CD4-positive, alpha-beta memory T cell (primary cell): ENCODE data around the gene FBXL19. TPM values are rescaled to one million over a fixed set of nuclear protein-coding genes. Genes with fewer than 3 reads are reported as not detected.

Experiments
- CTCF ChIA-PET: fragments of 350-600 bp; sonication (Branson Sonifier 250); formaldehyde crosslinking; loops from one replicate; lab custom pipeline; 2021; ENCODE audit warnings: inconsistent platforms; ENCODE audit not compliant: partially characterized antibody; lab: Charles Lee
- POLR2A ChIA-PET: fragments of 350-600 bp; sonication (Branson Sonifier 250); formaldehyde crosslinking; loops from one replicate; lab custom pipeline; 2021; ENCODE audit not compliant: partially characterized antibody; lab: Charles Lee
- DNase-seq, 5 donors: peaks; one replicate each; pipeline versions ENCODE4 v3.0.0 to v3.0.0-alpha.2; 2020 to 2022; ENCODE audit warnings: mixed read lengths in 1 of 5
- H3K27ac ChIP-seq: one replicate; pipeline ENCODE4 v1.7.0; 2013; ENCODE audit warnings: low read depth, low read length
- H3K27me3 ChIP-seq: 2 replicates; pipeline ENCODE4 v1.7.0; 2013; ENCODE audit warnings: mild to moderate bottlenecking, low read length, moderate library complexity; ENCODE audit not compliant: insufficient read depth
- H3K36me3 ChIP-seq: 2 replicates; pipeline ENCODE4 v1.7.0; 2013; ENCODE audit warnings: mild to moderate bottlenecking, low read length, moderate library complexity; ENCODE audit not compliant: insufficient read depth
- H3K4me1 ChIP-seq: 2 replicates; pipeline ENCODE4 v1.7.0; 2013; ENCODE audit warnings: mild to moderate bottlenecking, low read length, moderate library complexity; ENCODE audit not compliant: insufficient read depth
- H3K4me3 ChIP-seq, 2 donors: one replicate each; pipeline ENCODE4 v1.7.0; 2013; ENCODE audit warnings: low read length in 2 of 2, mild to moderate bottlenecking in 1 of 2
- H3K9me3 ChIP-seq, 2 donors: one replicate each; pipeline ENCODE4 v1.7.0; 2013; ENCODE audit warnings: low read length in 2 of 2, control low read depth in 1 of 2; ENCODE audit not compliant: control insufficient read depth in 1 of 2
- H3K27ac Mint-ChIP-seq, 7 donors: one replicate each; pipeline ENCODE4 v1.8.0; 2020 to 2021; ENCODE audit warnings: mixed read lengths in 7 of 7, mild to moderate bottlenecking in 6 of 7, inconsistent platforms in 3 of 7, moderate library complexity in 3 of 7
- H3K27me3 Mint-ChIP-seq, 2 donors: one replicate each; pipeline ENCODE4 v1.8.0; 2020 to 2021; ENCODE audit warnings: mixed read lengths in 2 of 2
- H3K36me3 Mint-ChIP-seq, 2 donors: one replicate each; pipeline ENCODE4 v1.8.0; 2020 to 2021; ENCODE audit warnings: mixed read lengths in 2 of 2, inconsistent platforms in 1 of 2, mild to moderate bottlenecking in 1 of 2
- H3K4me1 Mint-ChIP-seq, 4 donors: one replicate each; pipeline ENCODE4 v1.8.0; 2020 to 2021; ENCODE audit warnings: mixed read lengths in 4 of 4, mild to moderate bottlenecking in 1 of 4
- H3K4me3 Mint-ChIP-seq, 8 donors: one replicate each; pipeline ENCODE4 v1.8.0; 2020 to 2021; ENCODE audit warnings: mixed read lengths in 8 of 8, mild to moderate bottlenecking in 7 of 8, moderate library complexity in 6 of 8, inconsistent platforms in 3 of 8
- H3K9me3 Mint-ChIP-seq, 8 donors: one replicate each; pipeline ENCODE4 v1.8.0; 2020 to 2021; ENCODE audit warnings: mixed read lengths in 8 of 8, mild to moderate bottlenecking in 5 of 8, inconsistent platforms in 3 of 8, moderate library complexity in 1 of 8
- intact Hi-C: fragments of 100-400 bp; cut with micrococcal nuclease; formaldehyde crosslinking; loops from one replicate; pipeline ENCODE4 v1.15.1; 2023
- polyA plus RNA-seq, 2 donors: library from polyadenylated mRNA; unstranded; fragments of 300-500 nt; fragmentation: Illumina TruSeq; gene quantifications; one replicate each; pipeline ENCODE4 v1.2.3, GENCODE V29; 2021
- total RNA-seq, 2 experiments: library from RNA; stranded (reverse); gene quantifications; one replicate each; pipeline ENCODE4 v1.2.3, GENCODE V29; 2021

FBXL19 gene
- total and polyA plus RNA-seq, 4 experiments from 2014 or later: 0.16 to 15.8 (median 15.6) TPM; not detected in 1

DNA sequence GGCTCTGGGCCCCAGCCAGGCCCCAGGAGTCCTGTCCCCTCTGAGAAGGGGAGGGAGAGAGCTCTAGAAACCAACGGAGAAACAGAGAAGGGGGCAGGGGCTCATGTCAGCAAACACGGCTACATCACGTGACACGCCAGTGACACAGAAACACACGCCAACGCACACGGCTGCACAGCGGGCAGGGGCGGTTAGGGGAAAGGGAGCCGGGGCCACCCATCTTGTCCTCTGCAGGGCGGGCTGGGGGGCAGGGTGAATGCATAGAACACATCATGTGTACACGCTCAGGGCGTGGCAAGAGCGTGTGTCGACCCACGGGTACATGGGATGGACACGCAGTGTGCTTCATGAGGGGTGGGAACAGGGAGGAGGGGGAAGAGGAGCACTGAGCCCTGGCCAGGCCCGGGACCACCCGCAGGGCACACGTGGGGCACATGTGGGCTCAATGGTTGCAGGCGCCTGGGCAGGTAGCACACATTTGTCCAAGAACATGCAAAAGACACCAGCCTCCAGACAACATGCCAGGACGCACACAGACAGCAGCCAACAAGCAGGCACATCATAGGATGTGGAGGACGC lies 66.2 kb downstream of the FBXL19 start:
- ChIA-PET POLR2A (no interaction called here), CTCF (interaction anchor here (0.6 kb wide), 1 partner anchor 37 kb away, joined by 5 read pairs; no protein-coding TSS in a partner anchor)
- intact Hi-C loops: no loop called here
- no peak for DNase-seq
- no peak overlapping the region for H3K4me3 Mint-ChIP-seq
- peaks cover 6% of the 10 kb centered on the region for H3K4me1 ChIP-seq
- H3K36me3 Mint-ChIP-seq: no peaks in the 10 kb centered on the region
- H3K9me3 ChIP-seq: no peaks in the 10 kb centered on the region
- no peaks in the 10 kb centered on the region for H3K9me3 Mint-ChIP-seq
- H3K27ac Mint-ChIP-seq: no peak overlapping the region
- H3K36me3 ChIP-seq: no peaks in the 10 kb centered on the region
- H3K27me3 Mint-ChIP-seq: no peaks in the 10 kb centered on the region
- no peaks in the 10 kb centered on the region for H3K27me3 ChIP-seq
- no peaks in the 10 kb centered on the region for H3K4me1 Mint-ChIP-seq
- H3K4me3 ChIP-seq: no peak overlapping the region
- no peak overlapping the region for H3K27ac ChIP-seq

DNA sequence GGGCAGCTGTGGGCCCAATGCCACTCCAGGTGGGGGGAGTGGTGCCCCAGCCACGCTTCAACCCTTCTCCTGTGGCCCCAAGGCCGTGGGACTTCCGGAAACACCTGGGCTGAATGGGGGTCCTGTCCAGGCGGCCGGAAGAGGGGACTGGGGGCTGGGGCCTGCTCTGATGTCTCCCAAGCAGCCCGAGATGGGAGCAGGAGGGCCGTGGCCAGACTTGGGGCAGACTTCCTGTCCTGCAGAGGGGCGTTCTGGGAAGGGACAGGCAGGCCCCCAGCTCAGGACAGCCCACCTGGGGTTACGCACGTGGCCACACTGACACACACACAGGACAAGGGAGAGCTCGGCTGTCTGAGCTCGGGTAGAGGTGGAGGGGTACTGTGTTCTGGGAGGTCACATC lies 66.7 kb downstream of the FBXL19 start:
- no peaks in the 10 kb centered on the region for H3K9me3 Mint-ChIP-seq
- H3K27ac ChIP-seq: no peak overlapping the region
- intact Hi-C loops: no loop called here

DNA sequence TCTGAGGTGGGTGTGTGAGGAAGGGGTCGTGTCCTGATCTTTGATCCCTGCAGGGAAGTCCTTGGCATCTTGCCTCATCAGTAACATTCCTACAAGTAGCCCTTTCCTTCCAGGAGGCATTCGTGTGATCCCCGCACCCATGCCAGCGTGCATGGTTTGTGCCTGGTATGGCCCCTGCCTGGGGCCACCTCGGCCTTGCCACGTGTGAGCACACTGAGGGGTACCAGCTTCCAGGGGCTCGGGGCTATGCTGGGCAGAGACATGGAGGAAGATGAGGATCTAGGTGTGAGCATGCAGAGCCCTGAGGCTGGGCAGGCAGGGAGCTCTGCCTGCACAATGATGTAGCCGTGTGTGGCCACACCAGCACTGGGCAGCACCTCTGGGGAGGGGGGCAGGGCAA lies 67.7 kb downstream of the FBXL19 start:
- H3K4me3 Mint-ChIP-seq: no peak overlapping the region
- DNase-seq: no peak
- no peaks in the 10 kb centered on the region for H3K36me3 ChIP-seq
- no peaks in the 10 kb centered on the region for H3K27me3 ChIP-seq
- no peak overlapping the region for H3K27ac Mint-ChIP-seq
- H3K4me1 Mint-ChIP-seq: peaks cover 0 to under 1% (median under 1%) of the 10 kb centered on the region in 4 donors
- H3K9me3 Mint-ChIP-seq: no peaks in the 10 kb centered on the region
- no peaks in the 10 kb centered on the region for H3K9me3 ChIP-seq
- H3K4me1 ChIP-seq: no peaks in the 10 kb centered on the region
- ChIA-PET CTCF (no interaction called here), POLR2A (no interaction called here)
- no peaks in the 10 kb centered on the region for H3K36me3 Mint-ChIP-seq
- intact Hi-C loops: no loop called here
- no peaks in the 10 kb centered on the region for H3K27me3 Mint-ChIP-seq
- H3K27ac ChIP-seq: no peak overlapping the region
- H3K4me3 ChIP-seq: no peak overlapping the region

More for the DNA sequence above, 66.7 kb downstream of the FBXL19 start:
- Histone ChIP-seq H3K4me3 (no peak overlapping the region), H3K4me1 (peaks cover 2% of the 10 kb centered on the region), H3K9me3 (no peaks in the 10 kb centered on the region), H3K27me3 (no peaks in the 10 kb centered on the region), H3K36me3 (no peaks in the 10 kb centered on the region)
- Mint-ChIP-seq H3K4me1 (no peaks in the 10 kb centered on the region), H3K27ac (no peak overlapping the region), H3K4me3 (no peak overlapping the region), H3K36me3 (no peaks in the 10 kb centered on the region), H3K27me3 (no peaks in the 10 kb centered on the region)
- DNase-seq: no peak
- POLR2A ChIA-PET: no interaction called here
- CTCF ChIA-PET: interaction anchor here (0.6 kb wide), 1 partner anchor 37 kb away, joined by 5 read pairs; no protein-coding TSS in a partner anchor

DNA sequence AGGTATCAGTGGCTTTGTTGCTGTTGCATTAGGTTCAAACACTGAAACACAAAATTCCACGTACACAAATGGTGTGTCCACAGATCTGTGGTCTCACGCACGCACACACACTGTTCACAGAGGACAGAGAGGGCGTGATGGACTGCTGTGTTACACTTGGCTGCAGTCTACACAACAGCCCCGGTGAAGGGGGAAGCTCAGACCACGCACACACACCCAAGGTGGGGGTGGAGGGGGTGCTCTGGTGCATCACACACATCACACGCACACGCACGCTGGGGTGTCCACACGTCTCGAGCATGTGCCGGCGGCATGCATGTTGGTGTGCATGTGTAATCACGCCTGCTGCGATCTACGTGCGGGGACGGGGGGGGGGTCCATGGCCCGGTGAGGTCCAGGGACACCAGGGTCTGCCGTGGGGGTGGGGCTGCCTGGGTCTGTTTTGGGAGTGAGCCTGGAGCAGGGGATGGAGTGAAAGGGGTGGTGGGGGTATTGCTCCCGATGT lies 69.0 kb downstream of the FBXL19 start:
- peaks cover 2 to 6% (median 4%) of the 10 kb centered on the region in 4 donors for H3K4me1 Mint-ChIP-seq
- H3K4me1 ChIP-seq: peaks cover 8% of the 10 kb centered on the region
- H3K27me3 ChIP-seq: no peaks in the 10 kb centered on the region
- H3K27me3 Mint-ChIP-seq: no peaks in the 10 kb centered on the region
- no peak overlapping the region for H3K4me3 Mint-ChIP-seq
- intact Hi-C loops: no loop called here
- no peak for DNase-seq
- no peak overlapping the region for H3K27ac ChIP-seq
- H3K27ac Mint-ChIP-seq: no peak overlapping the region
- ChIA-PET CTCF (no interaction called here), POLR2A (no interaction called here)
- no peaks in the 10 kb centered on the region for H3K36me3 Mint-ChIP-seq
- H3K36me3 ChIP-seq: no peaks in the 10 kb centered on the region
- no peaks in the 10 kb centered on the region for H3K9me3 ChIP-seq
- H3K9me3 Mint-ChIP-seq: no peaks in the 10 kb centered on the region
- H3K4me3 ChIP-seq: no peak overlapping the region

DNA sequence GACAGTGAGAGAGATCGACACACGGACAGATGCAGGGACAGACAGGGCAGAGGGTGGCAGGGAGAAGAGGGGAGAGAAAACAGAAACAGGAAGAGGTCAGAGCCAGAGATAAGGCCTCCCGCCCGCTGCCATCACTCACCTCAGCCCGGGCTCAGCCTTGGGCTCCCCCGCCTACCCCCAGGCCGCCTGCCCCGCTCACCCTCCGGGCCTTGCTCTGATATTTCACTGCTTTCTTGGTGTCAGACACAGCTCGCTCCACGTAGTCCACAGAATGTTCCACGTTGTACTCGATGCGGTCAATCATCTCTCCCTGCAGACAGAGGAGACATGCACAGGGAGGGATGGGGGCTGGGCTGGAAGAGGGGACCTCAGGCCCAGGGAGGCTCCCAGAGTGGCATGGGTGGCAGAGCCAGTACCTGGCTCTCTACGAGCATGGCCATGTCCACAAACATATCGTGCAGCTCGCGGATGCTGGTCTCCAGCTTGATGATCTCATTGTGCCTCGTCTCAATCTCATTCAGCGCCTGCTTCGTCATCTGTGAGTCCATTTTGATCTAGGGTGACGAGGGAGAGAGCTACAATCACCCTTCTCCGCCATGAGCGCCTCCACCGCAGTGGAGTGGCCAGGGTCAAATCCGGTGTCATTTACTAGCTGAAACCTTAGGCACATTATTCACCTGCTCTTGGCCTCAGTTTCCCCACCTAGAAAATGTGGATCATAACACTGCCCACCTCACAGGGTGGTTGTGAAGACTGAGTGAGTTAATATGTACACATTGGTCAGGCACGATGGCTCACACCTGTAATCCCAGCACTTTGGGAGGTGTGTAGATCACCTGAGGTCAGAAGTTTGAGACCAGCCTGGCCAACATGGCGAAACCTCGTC lies 69.8 kb downstream of the FBXL19 start:
- intact Hi-C loops: no loop called here
- no peak for DNase-seq
- POLR2A ChIA-PET: no interaction called here
- Mint-ChIP-seq H3K27me3 (no peaks in the 10 kb centered on the region), H3K36me3 (no peaks in the 10 kb centered on the region), H3K4me1 (peaks cover 2 to 6% (median 4%) of the 10 kb centered on the region in 4 donors), H3K9me3 (no peaks in the 10 kb centered on the region), H3K27ac (no peak overlapping the region), H3K4me3 (no peak overlapping the region)
- no peak overlapping the region for H3K27ac ChIP-seq
- no peaks in the 10 kb centered on the region for H3K9me3 ChIP-seq
- H3K4me1 ChIP-seq: peaks cover 11% of the 10 kb centered on the region
- CTCF ChIA-PET: interaction anchor here (0.9 to 1.2 kb wide), 3 partner anchors 8 to 51 kb away, joined by 3 to 4 read pairs (median 3); partner anchors contain the start of gene HSD3B7
- H3K4me3 ChIP-seq: no peak overlapping the region
- no peaks in the 10 kb centered on the region for H3K27me3 ChIP-seq
- H3K36me3 ChIP-seq: no peaks in the 10 kb centered on the region

DNA sequence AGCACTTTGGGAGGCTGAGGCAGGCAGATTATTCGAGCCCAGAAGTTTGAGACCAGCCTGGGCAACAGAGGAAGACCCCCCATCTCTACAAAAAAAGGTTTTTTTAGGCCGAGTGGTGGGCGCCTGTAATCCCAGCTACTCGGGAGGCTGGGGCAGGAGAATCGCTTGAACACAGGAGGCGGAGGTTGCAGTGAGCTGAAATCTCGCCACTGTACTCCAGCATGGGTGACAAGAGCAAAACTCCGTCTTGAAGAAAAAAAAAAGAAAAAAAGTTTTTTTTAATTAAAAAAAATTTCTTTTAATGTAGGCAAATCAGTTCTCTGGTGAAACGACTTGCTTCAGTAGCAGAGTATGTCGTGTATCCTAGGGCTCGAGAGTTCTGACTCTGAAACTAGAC lies 72.6 kb downstream of the FBXL19 start:
- CTCF ChIA-PET: interaction anchor here (1.3 to 1.8 kb wide), 2 partner anchors 10 to 146 kb away, joined by 3 to 4 read pairs; no protein-coding TSS in a partner anchor
- H3K36me3 ChIP-seq: no peaks in the 10 kb centered on the region
- intact Hi-C loops: loop anchor here (5.0 kb wide), 1 partner anchor 39 kb away; the partner anchor contains the start of gene SETD1A
- H3K9me3 ChIP-seq: no peaks in the 10 kb centered on the region
- H3K27me3 ChIP-seq: no peaks in the 10 kb centered on the region
- DNase-seq: no peak
- H3K36me3 Mint-ChIP-seq: no peaks in the 10 kb centered on the region
- no peak overlapping the region for H3K4me3 ChIP-seq
- no peaks in the 10 kb centered on the region for H3K9me3 Mint-ChIP-seq
- no peak overlapping the region for H3K27ac ChIP-seq
- H3K27ac Mint-ChIP-seq: peak overlapping the region in 2 of 7 donors; percentile 50 to 80
- peaks cover 11% of the 10 kb centered on the region for H3K4me1 ChIP-seq
- POLR2A ChIA-PET: interaction anchor here (1.3 to 1.5 kb wide), 2 partner anchors 10 to 146 kb away, joined by 4 to 5 read pairs; no protein-coding TSS in a partner anchor
- H3K4me1 Mint-ChIP-seq: peaks cover 2 to 6% (median 4%) of the 10 kb centered on the region in 4 donors
- H3K4me3 Mint-ChIP-seq: peak overlapping the region in 7 of 8 donors; percentile 11 to 81 (median 49)
- H3K27me3 Mint-ChIP-seq: no peaks in the 10 kb centered on the region
